ENCODE results near the gene AHR. TPM values are rescaled to one million over a fixed set of nuclear protein-coding genes. Genes with fewer than 3 reads are reported as not detected.

AHR gene
- total RNA-seq, 1 experiment from 2014 or later, result 6.1 TPM

GRCh38 chr7:17325364-17325763 lies 26.9 kb downstream of the AHR start:
- DNase-seq, result no peak
- Histone ChIP-seq H2BK5ac (ENCODE audit: insufficient read length, low read length) (no peak overlapping the region), H3K79me1 (ENCODE audit: insufficient read depth, low read depth, low read length, poor library complexity, severe bottlenecking) (no peaks in the 10 kb centered on the region), H3K4me2 (ENCODE audit: insufficient read depth, insufficient read length, low read length) (no peak overlapping the region), H3K14ac (ENCODE audit: insufficient read depth, low read length) (no peak overlapping the region), H4K91ac (ENCODE audit: insufficient read length, low read depth, low read length) (no peak overlapping the region), H2BK15ac (ENCODE audit: low read depth, low read length) (no peak overlapping the region), H3K9ac (ENCODE audit: extremely low read depth, insufficient read length, low read length) (no peak overlapping the region), H2AFZ (ENCODE audit: low read length) (no peak overlapping the region), H3K9me3 (ENCODE audit: control insufficient read depth, low read depth, low read length) (no peaks in the 10 kb centered on the region), H3K23ac (ENCODE audit: insufficient read length, low read depth, low read length) (no peak overlapping the region), H3T11ph (ENCODE audit: low read length) (no peak overlapping the region), H3K4me1 (ENCODE audit: insufficient read depth, low read length) (no peaks in the 10 kb centered on the region), H3K23me2 (ENCODE audit: insufficient read length, low read depth, low read length, poor library complexity, severe bottlenecking) (no peaks in the 10 kb centered on the region), H3K79me2 (ENCODE audit: insufficient read depth, low read length) (no peaks in the 10 kb centered on the region), H3K27me3 (ENCODE audit: insufficient read depth, low read length) (no peaks in the 10 kb centered on the region), H4K20me1 (ENCODE audit: control insufficient read depth, insufficient read depth, insufficient read length) (no peaks in the 10 kb centered on the region), H4K5ac (ENCODE audit: insufficient read length, low read depth, low read length) (no peak overlapping the region), H3K27ac (ENCODE audit: insufficient read length, low read depth, low read length) (no peak overlapping the region), H2BK12ac (ENCODE audit: insufficient read length, low read depth, low read length) (no peak overlapping the region), H4K8ac (replicated peaks; ENCODE audit: insufficient read length, low read depth, low read length) (no peak overlapping the region), H2AK5ac (ENCODE audit: insufficient read length, low read length) (no peak overlapping the region), H2BK20ac (ENCODE audit: low read depth, low read length, poor library complexity, severe bottlenecking) (no peak overlapping the region), H2BK120ac (ENCODE audit: low read depth, low read length, poor library complexity, severe bottlenecking) (no peak overlapping the region), H3K4ac (ENCODE audit: low read depth, low read length) (no peak overlapping the region), H3K56ac (ENCODE audit: insufficient read length, low read depth, low read length) (no peak overlapping the region), H3K18ac (ENCODE audit: insufficient read length, low read depth, low read length) (no peak overlapping the region)
- Mint-ChIP-seq H3K4me3 (no peak overlapping the region), H3K27ac (no peak overlapping the region; a peak in 1 of 7 replicates), H3K4me1 (no peaks in the 10 kb centered on the region), H3K27me3 (ENCODE audit: low read depth) (no peaks in the 10 kb centered on the region), H3K9me3 (no peaks in the 10 kb centered on the region), H3K36me3 (ENCODE audit: insufficient read depth in 1 of 3, low read depth in 3 of 3) (peaks cover 0 to 3% (median 3%) of the 10 kb centered on the region in 3 experiments; a peak in 3 of 7 replicates)
- no CpG with 5 or more reads among the region's 2 CpGs for WGBS (ENCODE audit: extremely low coverage, insufficient read length, low lambda C conversion rate)
- TF ChIP-seq, protein P1, sequence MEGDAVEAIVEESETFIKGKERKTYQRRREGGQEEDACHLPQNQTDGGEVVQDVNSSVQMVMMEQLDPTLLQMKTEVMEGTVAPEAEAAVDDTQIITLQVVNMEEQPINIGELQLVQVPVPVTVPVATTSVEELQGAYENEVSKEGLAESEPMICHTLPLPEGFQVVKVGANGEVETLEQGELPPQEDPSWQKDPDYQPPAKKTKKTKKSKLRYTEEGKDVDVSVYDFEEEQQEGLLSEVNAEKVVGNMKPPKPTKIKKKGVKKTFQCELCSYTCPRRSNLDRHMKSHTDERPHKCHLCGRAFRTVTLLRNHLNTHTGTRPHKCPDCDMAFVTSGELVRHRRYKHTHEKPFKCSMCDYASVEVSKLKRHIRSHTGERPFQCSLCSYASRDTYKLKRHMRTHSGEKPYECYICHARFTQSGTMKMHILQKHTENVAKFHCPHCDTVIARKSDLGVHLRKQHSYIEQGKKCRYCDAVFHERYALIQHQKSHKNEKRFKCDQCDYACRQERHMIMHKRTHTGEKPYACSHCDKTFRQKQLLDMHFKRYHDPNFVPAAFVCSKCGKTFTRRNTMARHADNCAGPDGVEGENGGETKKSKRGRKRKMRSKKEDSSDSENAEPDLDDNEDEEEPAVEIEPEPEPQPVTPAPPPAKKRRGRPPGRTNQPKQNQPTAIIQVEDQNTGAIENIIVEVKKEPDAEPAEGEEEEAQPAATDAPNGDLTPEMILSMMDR (conservative IDR thresholded peaks at IDR 0.05), result no peak

Data from H9 (cell line).